GM18861 (cell line): Measurements from ENCODE around the gene MYL5.
"Not testable (repeated sequence)": the region's sequence is repeated elsewhere in the genome, so short reads cannot be mapped to it uniquely, and the experiment has no call there.

Experiments used
- ATAC-seq: cut with Tn5 transposase; IDR thresholded peaks from one replicate; pipeline ENCODE4 v1.9.1; 2021; ENCODE audit not compliant: unreplicated experiment

The MYL5 gene

DNA sequence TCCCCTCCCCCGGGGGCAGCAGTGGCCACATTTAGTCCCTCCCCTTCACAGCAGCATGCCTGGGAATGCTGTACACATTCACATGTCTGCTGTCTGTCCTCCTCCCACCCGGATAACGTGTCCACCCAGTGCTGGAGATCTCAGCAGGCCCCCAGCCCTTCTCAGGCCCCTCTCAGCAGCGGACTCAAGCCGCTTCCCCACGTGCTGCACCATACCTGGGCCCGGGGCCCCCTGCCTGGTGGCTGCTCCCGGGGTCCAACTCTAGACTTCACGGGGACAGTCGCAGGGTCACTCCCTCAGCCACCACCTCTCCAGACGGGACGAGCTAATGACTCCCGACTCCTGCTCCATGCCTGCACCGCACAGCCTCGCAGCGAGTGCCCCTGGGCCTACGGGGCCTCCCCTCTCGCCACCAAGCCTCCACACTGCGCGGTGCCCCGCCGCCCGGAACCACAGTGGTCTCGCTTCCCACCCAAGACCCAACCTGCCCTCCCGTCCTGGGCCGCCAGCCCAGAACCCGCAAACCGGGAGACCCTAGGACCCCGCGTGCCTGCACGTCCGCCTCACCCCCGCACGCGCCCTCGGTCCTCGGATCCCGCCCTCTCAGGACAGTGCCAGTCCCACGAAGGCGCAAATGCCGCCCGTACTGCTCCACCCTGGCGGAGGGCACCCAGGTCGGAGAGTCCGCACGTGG, 30.0 kb downstream of the MYL5 start:
- no peak for ATAC-seq

DNA sequence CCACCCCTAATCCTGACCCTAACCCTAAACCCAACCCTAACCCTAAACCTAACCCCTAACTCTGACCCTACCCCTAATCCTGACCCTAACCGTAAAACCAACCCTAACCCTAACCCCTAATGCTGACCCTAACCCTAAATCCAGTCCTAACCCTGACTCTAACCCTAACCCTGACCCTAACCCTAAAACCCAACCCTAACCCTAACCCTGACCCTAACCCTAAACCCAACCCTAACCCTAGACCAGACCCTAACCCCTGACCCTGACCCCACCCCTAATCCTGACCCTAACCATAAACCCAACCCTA, 30.6 kb downstream of the MYL5 start:
- no peak for ATAC-seq

DNA sequence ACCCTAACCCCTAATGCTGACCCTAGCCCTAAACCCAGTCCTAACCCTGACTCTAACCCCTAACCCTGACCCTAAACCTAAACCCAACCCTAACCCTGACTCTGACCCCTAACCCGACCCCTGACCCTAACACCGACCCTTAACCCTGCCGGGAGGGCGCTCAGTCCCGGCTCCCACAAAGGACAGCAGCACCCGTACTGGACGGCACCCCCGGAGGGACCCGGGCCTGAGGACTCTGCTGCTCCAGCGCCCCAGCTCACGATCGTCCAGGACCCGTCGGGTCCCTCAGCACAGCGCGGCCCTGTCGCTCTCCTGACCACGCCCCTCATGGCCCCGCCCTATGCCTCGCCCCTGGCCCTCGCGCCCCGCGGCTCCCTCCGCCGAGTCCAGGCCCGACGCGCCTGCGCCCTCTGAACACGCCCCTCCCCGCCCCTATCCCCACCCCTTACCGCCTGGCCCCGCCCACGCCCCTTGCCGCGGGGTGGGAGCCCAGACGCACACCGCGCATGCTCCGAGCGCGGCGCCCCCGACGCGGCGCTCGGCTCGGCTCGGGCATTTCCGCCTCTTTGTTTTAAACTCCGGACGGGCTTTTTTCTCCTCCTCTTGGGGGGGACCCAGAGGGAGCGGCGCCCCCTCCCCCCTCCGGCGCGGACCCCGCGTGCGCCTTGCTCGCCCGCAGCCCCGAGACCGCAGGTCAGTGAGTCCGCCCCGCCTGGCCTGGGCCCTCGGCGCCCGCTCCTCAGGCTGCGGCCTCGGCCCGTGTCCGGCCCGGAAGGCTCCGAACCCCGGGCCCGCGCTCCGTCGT, 31.1 kb downstream of the MYL5 start, which contains the start of gene PCGF3:
TSS of gene PCGF3 (plus strand) at position 555 of the 805 bp plus-strand sequence. CDS start 27,849 bp downstream, outside the sequence.
- ATAC-seq = peak; percentile 63

DNA sequence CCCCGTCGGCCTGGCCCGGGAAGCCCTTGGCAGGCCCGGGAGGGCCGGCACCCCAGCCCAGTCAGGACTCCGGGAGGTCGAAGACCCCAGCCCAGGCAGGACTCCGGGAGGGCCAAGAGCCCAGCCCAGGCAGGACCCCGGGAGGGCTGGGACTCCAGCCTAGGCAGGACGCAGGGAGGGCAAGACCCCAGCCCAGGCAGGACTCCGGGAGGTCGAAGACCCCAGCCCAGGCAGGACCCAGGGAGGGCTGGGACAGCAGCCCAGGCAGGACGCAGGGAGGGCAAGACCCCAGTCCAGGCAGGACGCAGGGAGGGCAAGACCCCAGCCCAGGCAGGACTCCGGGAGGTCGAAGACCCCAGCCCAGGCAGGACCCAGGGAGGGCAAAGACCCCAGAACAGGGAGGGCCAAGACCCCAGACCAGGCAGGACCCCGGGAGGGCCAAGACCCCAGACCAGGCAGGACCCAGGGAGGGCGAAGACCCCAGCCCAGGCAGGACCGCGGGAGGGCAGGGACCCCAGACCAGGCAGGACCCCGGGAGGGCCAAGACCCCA, 31.8 kb downstream of the MYL5 start:
- not testable (repeated sequence) for ATAC-seq

- ATAC-seq = no peak
Observed at GRCh38 chr4:706834-707598, 32.7 kb downstream of the MYL5 start.

DNA sequence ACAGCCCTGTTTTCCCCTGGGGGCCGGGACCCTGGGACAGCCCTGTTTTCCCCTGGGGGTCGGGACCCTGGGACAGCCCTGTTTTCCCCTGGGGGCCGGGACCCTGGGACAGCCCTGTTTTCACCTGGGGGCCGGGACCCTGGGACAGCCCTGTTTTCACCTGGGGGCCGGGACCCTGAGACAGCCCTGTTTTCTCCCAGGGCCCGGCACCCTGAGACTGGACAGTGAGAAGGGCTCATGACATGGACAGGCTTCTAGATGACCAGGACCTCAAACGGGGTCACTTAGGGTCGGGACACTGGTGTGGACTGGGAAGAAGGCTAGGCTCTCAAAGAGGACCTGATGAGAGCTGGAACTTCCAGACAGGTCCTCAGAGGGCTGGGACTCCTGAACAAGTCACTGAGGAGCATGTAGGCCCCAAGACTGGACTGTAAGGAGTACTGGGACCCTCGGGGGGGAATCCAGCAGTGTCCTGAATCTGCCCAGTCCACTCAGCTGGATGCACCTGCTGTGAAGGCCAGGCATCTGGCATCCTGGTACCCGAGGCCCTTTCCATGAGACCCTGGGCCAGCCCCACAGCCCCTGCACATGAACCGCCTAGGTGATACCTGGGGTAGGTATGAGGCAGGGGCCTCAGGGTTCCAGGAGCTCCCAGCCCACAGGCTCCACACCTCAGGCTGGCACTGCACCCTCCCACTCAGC, 33.7 kb downstream of the MYL5 start:
- no peak for ATAC-seq

DNA sequence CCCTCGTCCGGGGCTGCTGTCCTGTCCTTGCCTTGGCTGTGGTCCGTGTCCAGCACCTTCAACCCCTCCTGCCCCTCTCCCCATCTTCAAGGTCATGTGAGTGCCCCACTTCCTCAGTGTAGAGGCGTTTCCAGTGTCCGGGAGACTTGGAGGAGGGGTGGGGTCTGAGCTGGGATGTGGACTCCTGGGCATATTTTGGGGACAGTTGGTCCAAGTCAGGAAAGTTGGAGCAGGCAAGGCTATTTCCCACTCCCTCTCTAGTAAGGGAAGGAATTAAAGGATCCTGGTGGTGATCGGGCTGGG, 34.2 kb downstream of the MYL5 start:
- ATAC-seq = no peak

- no peak for ATAC-seq
Observed at GRCh38 chr4:709348-709747, 35.0 kb downstream of the MYL5 start.

- ATAC-seq = no peak
Observed at GRCh38 chr4:710116-710515, 35.8 kb downstream of the MYL5 start.

DNA sequence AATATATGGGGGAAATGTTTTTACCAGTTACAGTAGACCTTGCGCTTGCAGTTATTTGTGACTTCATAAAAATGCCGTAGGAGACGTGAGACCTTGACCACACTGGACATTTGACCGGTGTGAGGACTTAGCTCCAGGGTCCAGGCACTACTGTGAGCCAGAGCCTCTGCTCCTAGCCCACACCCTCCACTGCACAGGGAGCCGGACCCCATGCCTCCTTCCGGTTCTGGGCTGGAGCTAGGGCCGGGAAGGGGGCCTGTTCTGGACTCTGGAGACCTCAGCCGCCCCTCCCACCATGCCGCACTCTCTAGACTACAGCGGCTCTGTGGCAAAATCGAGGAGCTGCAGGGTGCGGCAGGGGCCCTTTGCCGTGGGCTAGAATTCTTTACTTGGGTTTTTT, 36.6 kb downstream of the MYL5 start:
- ATAC-seq = no peak

GRCh38 chr4:712093-712492, 37.8 kb downstream of the MYL5 start:
- ATAC-seq = no peak

DNA sequence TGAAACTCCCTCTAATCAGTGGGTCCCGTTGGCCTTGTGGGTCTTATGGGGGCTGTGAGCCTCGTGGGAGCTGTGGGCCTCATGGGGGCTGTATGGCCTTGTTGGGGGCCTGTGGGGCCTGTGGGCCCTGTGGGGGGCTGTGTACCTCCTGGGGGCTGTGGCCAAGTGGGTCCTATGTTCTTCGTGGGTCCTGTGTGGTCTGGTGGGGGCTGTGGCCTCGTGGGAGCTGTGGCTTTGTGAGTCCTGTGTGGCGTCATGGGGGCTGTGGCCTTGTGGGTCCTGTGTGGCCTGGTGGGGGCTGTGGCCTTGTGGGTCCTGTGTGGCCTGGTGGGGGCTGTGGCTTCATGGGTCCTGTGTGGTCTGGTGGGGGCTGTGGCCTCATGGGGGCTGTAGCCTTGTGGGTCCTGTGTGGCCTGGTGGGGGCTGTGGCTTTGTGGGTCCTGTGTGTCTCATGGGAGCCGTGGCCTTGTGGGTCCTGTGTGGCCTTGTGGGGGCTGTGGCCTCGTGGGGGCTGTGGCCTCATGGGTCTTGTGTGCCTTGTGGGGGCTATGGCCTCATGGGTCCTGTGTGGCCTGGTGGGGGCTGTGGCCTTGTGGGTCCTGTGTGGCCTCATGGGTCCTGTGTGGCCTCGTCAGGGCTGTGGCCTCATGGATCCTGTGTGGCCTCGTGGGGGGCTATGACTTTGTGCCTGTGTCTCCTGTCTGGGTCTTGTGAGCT, 38.7 kb downstream of the MYL5 start:
- ATAC-seq = no peak

GRCh38 chr4:714087-714486, 39.7 kb downstream of the MYL5 start:
- no peak for ATAC-seq

GRCh38 chr4:717601-718320, 43.4 kb downstream of the MYL5 start:
- ATAC-seq = no peak

DNA sequence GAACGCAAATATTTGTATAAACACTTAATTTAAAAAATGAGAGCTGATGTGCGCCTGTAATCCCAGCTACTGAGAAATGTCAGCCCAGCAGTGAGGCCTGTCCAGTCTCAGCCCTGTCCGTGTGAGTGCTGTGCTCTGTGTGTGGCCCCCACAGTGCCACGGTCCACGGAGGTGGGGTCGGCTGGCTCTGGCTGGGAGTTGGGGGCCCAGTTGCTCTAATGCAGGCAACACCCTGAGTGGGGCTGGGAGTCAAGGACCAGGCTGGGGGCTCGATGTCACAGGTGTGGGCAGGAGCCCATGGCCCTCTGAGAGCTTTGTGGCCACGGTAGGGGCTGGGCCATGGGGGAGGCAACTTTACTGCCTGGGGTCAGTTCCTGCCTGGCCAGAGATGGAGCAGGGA, 44.1 kb downstream of the MYL5 start:
- ATAC-seq = no peak

DNA sequence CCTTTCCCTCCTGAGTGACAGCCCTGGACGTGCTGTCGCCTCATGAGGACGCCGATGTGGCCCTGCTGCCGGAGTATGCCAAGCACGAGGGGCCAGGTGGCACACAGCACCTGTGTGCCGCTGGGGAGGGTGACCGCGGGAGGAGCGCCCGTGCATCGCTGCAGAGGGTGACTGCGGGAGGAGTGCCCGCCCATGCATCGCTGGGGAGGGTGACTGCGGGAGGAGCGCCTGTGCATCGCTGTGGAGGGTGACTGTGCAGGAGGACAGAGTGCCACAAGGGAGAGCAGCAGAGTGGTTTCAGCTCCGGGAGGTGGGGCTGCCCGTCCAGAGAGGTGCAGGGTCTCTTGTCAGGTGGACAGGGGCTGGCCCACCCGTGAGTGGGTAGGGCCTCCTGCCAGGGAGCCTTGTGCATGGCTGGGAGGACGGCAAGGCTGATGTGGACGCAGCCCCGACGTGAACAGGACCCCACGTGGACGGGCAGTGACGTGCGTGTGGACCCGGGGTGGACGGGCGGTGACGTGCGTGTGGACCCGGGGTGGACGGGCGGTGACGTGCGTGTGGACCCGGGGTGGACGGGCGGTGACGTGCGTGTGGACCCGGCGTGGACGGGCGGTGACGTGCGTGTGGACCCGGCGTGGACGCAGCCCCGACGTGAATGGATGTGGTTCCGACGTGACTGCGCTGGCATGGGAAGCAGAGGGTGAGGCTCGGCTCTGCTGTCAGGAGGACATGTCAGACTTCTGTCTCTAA, 45.9 kb downstream of the MYL5 start:
- no peak for ATAC-seq

GRCh38 chr4:721261-722168, 47.2 kb downstream of the MYL5 start:
- ATAC-seq = no peak

- no peak for ATAC-seq
Observed at GRCh38 chr4:722169-722725, 47.9 kb downstream of the MYL5 start.
